22Rv1 (cell line): ENCODE results near the gene BATF3.

Experiments used
- CTCF ChIP-seq: fragments of 450-650 bp; IDR thresholded peaks from 2 replicates; pipeline ENCODE4 v1.5.1; 2017; ENCODE audit warnings: mild to moderate bottlenecking
- ZFX ChIP-seq: fragments of 450-650 bp; IDR thresholded peaks from 2 replicates; pipeline ENCODE4 v1.6.1; 2017; ENCODE audit warnings: antibody characterized with exemption, borderline replicate concordance

- TF ChIP-seq CTCF, result no peak
- no peak for TF ChIP-seq ZFX
Observed at GRCh38 chr1:212645546-212646543, 53.8 kb downstream of the BATF3 start.
